ENCODE measurements around the gene PTPRD.

PTPRD gene

GRCh38 chr9:8780386-8780785, 1832.4 kb downstream of the PTPRD start:
- CTCF ChIA-PET, result no interaction called here
- no peak for DNase-seq (ENCODE audit: extremely low spot score)
- POLR2A ChIA-PET, result no interaction called here
- TF ChIP-seq CTCF (IDR thresholded peaks at IDR 0.05; ENCODE audit: control extremely low read depth, extremely low read depth, low read depth, missing control alignments), result no peak

GRCh38 chr9:8779478-8779877, 1833.3 kb downstream of the PTPRD start:
- ChIA-PET CTCF (no interaction called here), POLR2A (no interaction called here)
- DNase-seq (ENCODE audit: extremely low spot score), result no peak
- no peak for TF ChIP-seq CTCF (IDR thresholded peaks at IDR 0.05; ENCODE audit: control extremely low read depth, extremely low read depth, low read depth, missing control alignments)

GRCh38 chr9:8778356-8778755, 1834.4 kb downstream of the PTPRD start:
- CTCF ChIA-PET, result no interaction called here
- no peak for TF ChIP-seq CTCF (IDR thresholded peaks at IDR 0.05; ENCODE audit: control extremely low read depth, extremely low read depth, low read depth, missing control alignments)
- POLR2A ChIA-PET, result no interaction called here
- no peak for DNase-seq (ENCODE audit: extremely low spot score)

- ChIA-PET POLR2A (no interaction called here), CTCF (interaction anchor here (1.3 to 1.5 kb wide), 2 partner anchors 11 to 13 kb away, joined by 3 to 5 read pairs; no protein-coding TSS in a partner anchor)
- no peak for TF ChIP-seq CTCF (IDR thresholded peaks at IDR 0.05; ENCODE audit: control extremely low read depth, extremely low read depth, low read depth, missing control alignments)
- DNase-seq (ENCODE audit: extremely low spot score), result no peak
These were observed 1840.5 kb downstream of the PTPRD start for GRCh38 chr9:8772302-8772701.

- ChIA-PET POLR2A (no interaction called here), CTCF (no interaction called here)
- no peak for DNase-seq (ENCODE audit: extremely low spot score)
- TF ChIP-seq CTCF (IDR thresholded peaks at IDR 0.05; ENCODE audit: control extremely low read depth, extremely low read depth, low read depth, missing control alignments), result no peak
These were observed 1843.6 kb downstream of the PTPRD start for GRCh38 chr9:8769153-8769552.

GRCh38 chr9:8766096-8766495, 1846.7 kb downstream of the PTPRD start:
- ChIA-PET CTCF (interaction anchor here (1.9 kb wide), 1 partner anchor 13 kb away, joined by 7 read pairs; no protein-coding TSS in a partner anchor), POLR2A (no interaction called here)
- TF ChIP-seq CTCF (IDR thresholded peaks at IDR 0.05; ENCODE audit: control extremely low read depth, extremely low read depth, low read depth, missing control alignments), result no peak
- no peak for DNase-seq (ENCODE audit: extremely low spot score)

- no peak for DNase-seq (ENCODE audit: extremely low spot score)
- ChIA-PET CTCF (no interaction called here), POLR2A (no interaction called here)
- no peak for TF ChIP-seq CTCF (IDR thresholded peaks at IDR 0.05; ENCODE audit: control extremely low read depth, extremely low read depth, low read depth, missing control alignments)
These were observed 1848.8 kb downstream of the PTPRD start for GRCh38 chr9:8764051-8764450.
